Middle frontal gyrus (tissue), 1 donor: ENCODE measurements around the gene ZMYM4.

ENCODE experiments used
- DNase-seq: peaks from one replicate; pipeline ENCODE4 v3.0.0-alpha.2; 2015; ENCODE audit warnings: low spot score; ENCODE audit errors: extremely low spot score

Gene ZMYM4

GRCh38 chr1:35274197-35274596, 5.7 kb downstream of the ZMYM4 start:
- no peak for DNase-seq

- no peak for DNase-seq
Measured at GRCh38 chr1:35278886-35279554, 10.5 kb downstream of the ZMYM4 start.

- DNase-seq = no peak
Measured at GRCh38 chr1:35279555-35279904, 11.0 kb downstream of the ZMYM4 start.

GRCh38 chr1:35280006-35280405, 11.5 kb downstream of the ZMYM4 start:
- DNase-seq = no peak

- DNase-seq = no peak
Measured at GRCh38 chr1:35281565-35281964, 13.1 kb downstream of the ZMYM4 start.

- no peak for DNase-seq
Measured at GRCh38 chr1:35282172-35282571, 13.7 kb downstream of the ZMYM4 start.

GRCh38 chr1:35284852-35285251, 16.3 kb downstream of the ZMYM4 start:
- no peak for DNase-seq

- no peak for DNase-seq
Measured at GRCh38 chr1:35285771-35286606, 17.5 kb downstream of the ZMYM4 start.

GRCh38 chr1:35287807-35288640, 19.5 kb downstream of the ZMYM4 start:
- DNase-seq = no peak

GRCh38 chr1:35288761-35289160, 20.3 kb downstream of the ZMYM4 start:
- no peak for DNase-seq

- no peak for DNase-seq
Measured at GRCh38 chr1:35290452-35290851, 21.9 kb downstream of the ZMYM4 start.

GRCh38 chr1:35294809-35295208, 26.3 kb downstream of the ZMYM4 start:
- DNase-seq = no peak

GRCh38 chr1:35297886-35298285, 29.4 kb downstream of the ZMYM4 start:
- DNase-seq = no peak

- no peak for DNase-seq
Measured at GRCh38 chr1:35298464-35298863, 30.0 kb downstream of the ZMYM4 start.

GRCh38 chr1:35300376-35300775, 31.9 kb downstream of the ZMYM4 start:
- no peak for DNase-seq

- no peak for DNase-seq
Measured at GRCh38 chr1:35301674-35302392, 33.3 kb downstream of the ZMYM4 start.

GRCh38 chr1:35305383-35305782, 36.9 kb downstream of the ZMYM4 start:
- no peak for DNase-seq

- no peak for DNase-seq
Measured at GRCh38 chr1:35315649-35316048, 47.1 kb downstream of the ZMYM4 start.

- DNase-seq = no peak
Measured at GRCh38 chr1:35316264-35316663, 47.8 kb downstream of the ZMYM4 start.

- DNase-seq = no peak
Measured at GRCh38 chr1:35319988-35320713, 51.6 kb downstream of the ZMYM4 start.

- no peak for DNase-seq
Measured at GRCh38 chr1:35320937-35321336, 52.4 kb downstream of the ZMYM4 start.
